SJSA1 (cell line): ENCODE measurements around the gene RTCB. TPM values are rescaled to one million over a fixed set of nuclear protein-coding genes. Genes with fewer than 3 reads are reported as not detected.
"Not testable (repeated sequence)": the region's sequence is repeated elsewhere in the genome, so short reads cannot be mapped to it uniquely, and the experiment has no call there.

ENCODE experiments used
- DNase-seq, 2 experiments: peaks; one replicate each; pipeline ENCODE4 v3.0.0-alpha.2; 2015 to 2020; ENCODE audit warnings: low spot score in 2 of 2, low read depth in 1 of 2
- H3K27ac ChIP-seq: fragments of 250-450 bp; sonication (Bioruptor Pico); 2 replicates; pipeline ENCODE4 v1.5.1; 2020; ENCODE audit warnings: mild to moderate bottlenecking, moderate library complexity
- H3K27me3 ChIP-seq: fragments of 250-450 bp; sonication (Bioruptor Pico); replicated peaks from 2 replicates; pipeline ENCODE4 v1.5.1; 2020; ENCODE audit warnings: mild to moderate bottlenecking, moderate library complexity
- H3K36me3 ChIP-seq: fragments of 250-450 bp; sonication (Bioruptor Pico); 2 replicates; pipeline ENCODE4 v1.5.1; 2020; ENCODE audit warnings: mild to moderate bottlenecking
- H3K4me1 ChIP-seq: fragments of 250-450 bp; sonication (Bioruptor Pico); replicated peaks from 2 replicates; pipeline ENCODE4 v1.6.1; 2021; ENCODE audit warnings: mild to moderate bottlenecking
- H3K4me3 ChIP-seq: fragments of 250-450 bp; sonication (Bioruptor Pico); 2 replicates; pipeline ENCODE4 v1.5.1; 2020; ENCODE audit warnings: mild to moderate bottlenecking
- H3K9me3 ChIP-seq: fragments of 250-450 bp; sonication (Bioruptor Pico); replicated peaks from 2 replicates; pipeline ENCODE4 v1.5.1; 2020; ENCODE audit warnings: mild to moderate bottlenecking
- total RNA-seq: library from RNA; depleted of rRNA; stranded (reverse); fragments of >200 nt; shearing (Covaris generic); gene quantifications from 2 replicates; pipeline ENCODE4 v1.2.3, GENCODE V29; 2014

Gene RTCB
- total RNA-seq, 1 experiment from 2014 or later, result 196 TPM

- no peak for DNase-seq
- H3K36me3 ChIP-seq, result no peaks in the 10 kb centered on the region
- peaks cover 6% of the 10 kb centered on the region for H3K27me3 ChIP-seq
- H3K27ac ChIP-seq, result no peak overlapping the region
- H3K4me3 ChIP-seq, result no peak overlapping the region
- no peaks in the 10 kb centered on the region for H3K9me3 ChIP-seq
- H3K4me1 ChIP-seq, result no peaks in the 10 kb centered on the region
Measured at GRCh38 chr22:32375678-32376450, 36.2 kb downstream of the RTCB start.

DNA sequence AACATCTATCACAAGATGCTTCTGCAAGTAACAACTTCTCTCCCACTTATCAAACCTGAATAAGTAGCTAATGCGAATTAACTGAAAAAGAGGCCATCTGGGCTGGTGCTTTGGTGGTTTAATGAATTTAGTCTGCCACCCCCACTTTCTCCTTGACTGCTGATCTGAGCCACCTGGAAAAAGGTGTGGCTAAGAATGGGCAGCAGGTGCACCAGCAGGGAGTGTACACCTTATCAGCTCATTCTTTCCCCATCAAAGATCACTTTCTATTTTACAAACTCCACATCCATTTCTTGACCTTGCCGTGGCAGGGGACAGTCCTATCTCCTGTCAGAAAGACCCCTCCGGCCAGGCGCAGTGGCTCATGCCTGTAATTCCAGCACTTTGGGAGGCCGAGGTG is 47.8 kb downstream of the RTCB start:
- Histone ChIP-seq H3K4me3 (no peak overlapping the region), H3K36me3 (no peaks in the 10 kb centered on the region), H3K4me1 (no peaks in the 10 kb centered on the region)

DNA sequence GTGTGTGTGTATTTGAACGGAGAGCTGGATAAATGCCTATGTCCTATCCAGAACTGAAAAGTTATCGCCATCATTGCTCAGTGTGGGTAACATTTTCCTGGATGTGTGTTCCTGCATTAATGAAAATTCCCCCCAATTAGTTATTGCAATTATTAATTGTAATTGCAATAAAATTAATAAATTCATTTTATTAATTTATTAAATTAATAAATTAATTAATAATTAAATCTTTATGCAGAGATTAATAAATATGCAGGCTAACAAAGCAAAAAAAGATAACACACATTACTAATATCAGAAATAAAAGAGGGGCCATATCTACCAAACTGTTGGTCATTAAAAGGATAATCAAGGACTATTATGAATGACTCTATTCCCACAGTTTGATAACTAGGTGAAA is 50.8 kb downstream of the RTCB start:
- no peak overlapping the region for H3K4me3 ChIP-seq
- peaks cover 18% of the 10 kb centered on the region for H3K27me3 ChIP-seq
- H3K27ac ChIP-seq, result no peak overlapping the region
- no peaks in the 10 kb centered on the region for H3K4me1 ChIP-seq
- DNase-seq, result no peak
- no peaks in the 10 kb centered on the region for H3K36me3 ChIP-seq
- H3K9me3 ChIP-seq, result no peaks in the 10 kb centered on the region

More for the DNA sequence above, 47.8 kb downstream of the RTCB start:
- no peaks in the 10 kb centered on the region for H3K9me3 ChIP-seq
- peaks cover 18% of the 10 kb centered on the region for H3K27me3 ChIP-seq
- peak in 1 of 2 experiments; percentile 10 for DNase-seq
- H3K27ac ChIP-seq, result no peak overlapping the region

DNA sequence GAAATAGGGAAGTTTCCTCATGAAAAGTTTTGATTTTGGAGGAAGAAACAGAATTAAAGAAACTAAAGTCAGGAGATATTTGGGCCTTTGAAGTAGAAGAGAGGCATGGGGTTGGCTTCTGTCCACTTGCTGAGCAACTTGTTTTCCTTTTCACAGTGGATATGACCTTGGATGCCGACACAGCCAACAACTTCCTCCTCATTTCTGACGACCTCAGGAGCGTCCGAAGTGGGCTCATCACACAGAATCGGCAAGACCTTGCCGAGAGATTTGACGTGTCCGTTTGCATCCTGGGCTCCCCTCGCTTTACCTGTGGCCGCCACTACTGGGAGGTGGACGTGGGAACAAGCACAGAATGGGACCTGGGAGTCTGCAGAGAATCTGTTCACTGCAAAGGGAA is 52.0 kb downstream of the RTCB start:
- H3K4me1 ChIP-seq, H3K4me3 ChIP-seq, H3K36me3 ChIP-seq, H3K9me3 ChIP-seq, H3K27ac ChIP-seq, DNase-seq: not testable (repeated sequence)
- H3K27me3 ChIP-seq, result peaks cover 18% of the 10 kb centered on the region

- H3K27ac ChIP-seq, H3K36me3 ChIP-seq, H3K4me3 ChIP-seq, H3K4me1 ChIP-seq, H3K9me3 ChIP-seq: not testable (repeated sequence)
- peaks cover 14% of the 10 kb centered on the region for H3K27me3 ChIP-seq
- DNase-seq, result peak in 1 of 2 experiments; percentile 10
Measured at GRCh38 chr22:32357567-32357966, 54.5 kb downstream of the RTCB start, which contains the start of gene RFPL3. TSS of gene RFPL3 (plus strand) at chr22:32357867. CDS start at chr22:32358072, 205 bp downstream.

DNA sequence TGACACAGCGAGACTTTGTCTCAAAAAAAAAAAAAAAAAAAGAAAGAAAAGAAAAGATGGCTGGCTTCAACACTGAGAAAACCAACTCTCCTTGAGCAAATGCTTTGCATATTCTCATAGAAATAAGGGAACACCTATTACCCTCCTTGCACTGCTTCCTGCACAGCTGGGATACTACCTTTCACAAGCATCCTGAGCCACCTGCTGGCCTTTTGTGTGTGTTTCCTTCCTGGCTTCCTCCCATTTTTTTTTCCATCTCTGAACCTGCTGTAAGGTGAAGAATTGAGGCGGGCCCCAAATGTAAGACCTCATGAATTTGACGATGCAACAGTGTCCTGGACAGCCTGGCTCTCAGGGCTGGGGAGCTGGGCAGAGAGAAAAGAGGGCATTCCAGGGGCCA is 56.3 kb downstream of the RTCB start:
- Histone ChIP-seq H3K36me3 (no peaks in the 10 kb centered on the region), H3K27me3 (0 out of 2 replicates have a peak, but pooled peaks cover under 1% of the 10 kb centered on the region), H3K27ac (no peak overlapping the region), H3K4me1 (no peaks in the 10 kb centered on the region), H3K9me3 (no peaks in the 10 kb centered on the region), H3K4me3 (no peak overlapping the region)
- DNase-seq, result peak in 1 of 2 experiments; percentile 20

- DNase-seq, result peak in 1 of 2 experiments; percentile 36
- H3K36me3 ChIP-seq, result no peaks in the 10 kb centered on the region
- H3K27ac ChIP-seq, result no peak overlapping the region
- H3K4me3 ChIP-seq, result no peak overlapping the region
- H3K27me3 ChIP-seq, result no peaks in the 10 kb centered on the region
- H3K9me3 ChIP-seq, result no peaks in the 10 kb centered on the region
- H3K4me1 ChIP-seq, result no peaks in the 10 kb centered on the region
Measured at GRCh38 chr22:32354360-32355351, 57.4 kb downstream of the RTCB start.

DNA sequence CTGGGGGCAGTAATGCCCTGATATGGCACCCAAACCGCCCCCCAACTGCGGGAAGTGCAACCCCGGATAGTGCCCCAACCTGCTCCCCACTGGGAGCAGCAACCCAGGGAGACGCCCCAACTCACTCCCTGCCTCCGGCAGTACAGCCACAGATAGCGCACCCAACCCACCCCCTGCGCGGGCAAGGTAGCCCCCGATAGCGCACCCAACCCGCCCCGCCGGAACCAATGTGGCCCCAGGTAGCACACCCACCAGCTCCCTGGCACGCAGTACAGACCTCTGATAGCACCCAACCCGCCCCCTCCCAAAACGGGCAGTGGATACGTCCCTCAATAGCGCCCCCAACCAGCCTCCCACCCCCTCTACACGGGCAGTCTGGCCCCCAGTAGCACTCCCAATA is 58.2 kb downstream of the RTCB start:
- no peak overlapping the region for H3K4me3 ChIP-seq
- H3K27ac ChIP-seq, result no peak overlapping the region
- no peaks in the 10 kb centered on the region for H3K4me1 ChIP-seq
- no peaks in the 10 kb centered on the region for H3K9me3 ChIP-seq
- H3K36me3 ChIP-seq, result no peaks in the 10 kb centered on the region
- no peaks in the 10 kb centered on the region for H3K27me3 ChIP-seq
- DNase-seq, result peak in 1 of 2 experiments; percentile 41

DNA sequence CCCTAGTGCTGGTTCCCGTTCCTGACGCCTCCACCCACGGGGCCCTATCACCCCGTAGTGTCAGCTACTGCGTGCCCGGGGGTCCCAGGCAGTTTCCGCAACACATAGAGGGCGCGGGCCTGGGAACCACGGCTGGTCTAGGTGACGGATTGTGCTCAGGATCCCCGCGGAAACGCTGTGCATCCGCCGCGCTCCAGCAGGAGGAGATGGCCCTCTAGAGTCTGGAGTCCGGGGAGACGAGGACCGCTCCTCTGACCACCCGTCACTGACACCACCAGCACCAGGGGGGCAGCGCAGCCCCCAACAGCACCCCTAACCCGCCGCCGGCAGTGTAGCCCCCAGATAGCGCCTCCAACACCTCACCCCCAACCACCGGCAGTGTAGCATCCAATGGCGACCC is 58.8 kb downstream of the RTCB start:
- H3K27me3 ChIP-seq, result no peaks in the 10 kb centered on the region
- H3K27ac ChIP-seq, result no peak overlapping the region
- no peak overlapping the region for H3K4me3 ChIP-seq
- no peaks in the 10 kb centered on the region for H3K9me3 ChIP-seq
- DNase-seq, result no peak
- H3K4me1 ChIP-seq, result no peaks in the 10 kb centered on the region
- no peaks in the 10 kb centered on the region for H3K36me3 ChIP-seq

- Histone ChIP-seq H3K36me3 (no peaks in the 10 kb centered on the region), H3K27ac (no peak overlapping the region), H3K27me3 (no peaks in the 10 kb centered on the region), H3K9me3 (no peaks in the 10 kb centered on the region), H3K4me3 (no peak overlapping the region), H3K4me1 (no peaks in the 10 kb centered on the region)
- peak in 1 of 2 experiments; percentile 20 for DNase-seq
Measured at GRCh38 chr22:32352681-32353080, 59.4 kb downstream of the RTCB start.

DNA sequence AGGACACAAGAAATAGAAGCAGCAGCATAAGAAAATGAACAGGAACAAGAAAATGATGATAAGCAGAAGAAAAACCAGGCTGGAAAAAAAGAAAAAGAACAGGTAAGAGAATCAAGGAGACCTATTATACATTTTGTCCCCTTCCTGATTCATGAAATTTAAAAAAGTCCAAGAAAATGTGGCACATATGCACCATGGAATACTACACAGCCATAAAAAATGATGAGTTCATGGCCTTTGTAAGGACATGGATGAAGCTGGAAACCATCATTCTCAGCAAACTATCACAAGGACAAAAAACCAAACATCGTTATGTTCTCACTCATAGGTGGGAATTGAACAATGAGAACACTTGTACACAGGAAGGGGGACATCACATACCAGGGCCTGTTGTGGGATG is 60.2 kb downstream of the RTCB start:
- H3K4me1 ChIP-seq, H3K4me3 ChIP-seq, H3K27ac ChIP-seq, H3K27me3 ChIP-seq, H3K9me3 ChIP-seq, DNase-seq, H3K36me3 ChIP-seq: not testable (repeated sequence)

GRCh38 chr22:32348031-32348611 is 63.9 kb downstream of the RTCB start:
- peak in 1 of 2 experiments; percentile 12 for DNase-seq
- Histone ChIP-seq H3K4me1 (no peaks in the 10 kb centered on the region), H3K36me3 (no peaks in the 10 kb centered on the region), H3K27me3 (no peaks in the 10 kb centered on the region), H3K9me3 (no peaks in the 10 kb centered on the region), H3K27ac (no peak overlapping the region), H3K4me3 (no peak overlapping the region)

- H3K27ac ChIP-seq, result no peak overlapping the region
Measured at GRCh38 chr22:32343941-32344340, 68.1 kb downstream of the RTCB start.

More at GRCh38 chr22:32343941-32344340, 68.1 kb downstream of the RTCB start:
- H3K36me3 ChIP-seq, result no peaks in the 10 kb centered on the region
- H3K9me3 ChIP-seq, result no peaks in the 10 kb centered on the region
- no peaks in the 10 kb centered on the region for H3K4me1 ChIP-seq
- H3K27me3 ChIP-seq, result peaks cover 4% of the 10 kb centered on the region; the same call in 1 of the 2 replicates
- no peak overlapping the region for H3K4me3 ChIP-seq
- no peak for DNase-seq
